ENCODE measurements around the gene CROCC. TPM values are rescaled to one million over a fixed set of nuclear protein-coding genes. Genes with fewer than 3 reads are reported as not detected.
"Not testable (repeated sequence)": the region's sequence is repeated elsewhere in the genome, so short reads cannot be mapped to it uniquely, and the experiment has no call there.

The CROCC gene
- total and polyA plus RNA-seq, 4 donors, result 10.5 to 68.7 (median 26.4) TPM

GRCh38 chr1:16895233-16895597, 26.5 kb upstream of the CROCC start:
- H3K36me3 ChIP-seq (ENCODE audit: control insufficient read depth in 1 of 2, insufficient read depth in 2 of 2, low read length in 1 of 2); H3K9me3 ChIP-seq (ENCODE audit: control insufficient read depth, low read length); H3K27me3 ChIP-seq (ENCODE audit: control insufficient read depth in 1 of 2, insufficient read depth in 2 of 2, low read length in 1 of 2); H3K4me3 ChIP-seq (ENCODE audit: low read length in 2 of 2); H3K4me1 ChIP-seq (ENCODE audit: control insufficient read depth in 1 of 2, insufficient read depth in 2 of 2, low read length in 2 of 2); H3K27ac ChIP-seq (ENCODE audit: low read depth in 1 of 2, low read length in 2 of 2); DNase-seq; ATAC-seq (ENCODE audit: low FRiP score); intact Hi-C loops (cut with DNase I): not testable (repeated sequence)
- 0 to 1% methylated on average over 5 of the region's 6 CpGs for WGBS, 2 donors

- peak within 1 kb of the TSS in 1 of 2 donors; percentile 88 for H3K27ac ChIP-seq (ENCODE audit: low read depth in 1 of 2, low read length in 2 of 2)
- ATAC-seq (ENCODE audit: low FRiP score), result peak; percentile 90
- H3K36me3 ChIP-seq (ENCODE audit: control insufficient read depth in 1 of 2, insufficient read depth in 2 of 2, low read length in 1 of 2); H3K9me3 ChIP-seq (ENCODE audit: control insufficient read depth, low read length); H3K27me3 ChIP-seq (ENCODE audit: control insufficient read depth in 1 of 2, insufficient read depth in 2 of 2, low read length in 1 of 2); H3K4me3 ChIP-seq (ENCODE audit: low read length in 2 of 2); H3K4me1 ChIP-seq (ENCODE audit: control insufficient read depth in 1 of 2, insufficient read depth in 2 of 2, low read length in 2 of 2); DNase-seq; intact Hi-C loops (cut with DNase I): not testable (repeated sequence)
- WGBS, 2 donors, result 0 to 1% methylated on average over 25 to 33 of the region's 39 CpGs
These were observed 26.0 kb upstream of the CROCC start, which contains the start of gene RNU1-2 for GRCh38 chr1:16895598-16896315. RNU1-2 (plus strand) TSS chr1:16895980.

- H3K27me3 ChIP-seq (ENCODE audit: control insufficient read depth in 1 of 2, insufficient read depth in 2 of 2, low read length in 1 of 2); H3K9me3 ChIP-seq (ENCODE audit: control insufficient read depth, low read length); H3K36me3 ChIP-seq (ENCODE audit: control insufficient read depth in 1 of 2, insufficient read depth in 2 of 2, low read length in 1 of 2); intact Hi-C loops (cut with DNase I); DNase-seq; H3K4me1 ChIP-seq (ENCODE audit: control insufficient read depth in 1 of 2, insufficient read depth in 2 of 2, low read length in 2 of 2); H3K4me3 ChIP-seq (ENCODE audit: low read length in 2 of 2); ATAC-seq (ENCODE audit: low FRiP score): not testable (repeated sequence)
- WGBS, 2 donors, result 23 to 24% methylated on average over 22 to 23 of the region's 24 CpGs
- peak overlapping the region in 1 of 2 donors; percentile 79 for H3K27ac ChIP-seq (ENCODE audit: low read depth in 1 of 2, low read length in 2 of 2)
These were observed 25.2 kb upstream of the CROCC start for GRCh38 chr1:16896316-16897055.

GRCh38 chr1:16897653-16898052, 24.1 kb upstream of the CROCC start:
- H3K27ac ChIP-seq (ENCODE audit: low read depth in 1 of 2, low read length in 2 of 2); intact Hi-C loops (cut with DNase I): not testable (repeated sequence)
- whole genome bisulfite sequencing, 2 donors, result 76 to 90% methylated on average over 1 of the region's 1 CpG

GRCh38 chr1:16898298-16898697, 23.4 kb upstream of the CROCC start:
- H3K27ac ChIP-seq (ENCODE audit: low read depth in 1 of 2, low read length in 2 of 2); intact Hi-C loops (cut with DNase I); DNase-seq; H3K9me3 ChIP-seq (ENCODE audit: control insufficient read depth, low read length); ATAC-seq (ENCODE audit: low FRiP score); H3K36me3 ChIP-seq (ENCODE audit: control insufficient read depth in 1 of 2, insufficient read depth in 2 of 2, low read length in 1 of 2); H3K4me1 ChIP-seq (ENCODE audit: control insufficient read depth in 1 of 2, insufficient read depth in 2 of 2, low read length in 2 of 2); H3K4me3 ChIP-seq (ENCODE audit: low read length in 2 of 2); H3K27me3 ChIP-seq (ENCODE audit: control insufficient read depth in 1 of 2, insufficient read depth in 2 of 2, low read length in 1 of 2): not testable (repeated sequence)

More at GRCh38 chr1:16897653-16898052, 24.1 kb upstream of the CROCC start:
- H3K27me3 ChIP-seq (ENCODE audit: control insufficient read depth in 1 of 2, insufficient read depth in 2 of 2, low read length in 1 of 2); H3K9me3 ChIP-seq (ENCODE audit: control insufficient read depth, low read length); H3K4me3 ChIP-seq (ENCODE audit: low read length in 2 of 2); ATAC-seq (ENCODE audit: low FRiP score); H3K4me1 ChIP-seq (ENCODE audit: control insufficient read depth in 1 of 2, insufficient read depth in 2 of 2, low read length in 2 of 2); DNase-seq; H3K36me3 ChIP-seq (ENCODE audit: control insufficient read depth in 1 of 2, insufficient read depth in 2 of 2, low read length in 1 of 2): not testable (repeated sequence)

- H3K4me1 ChIP-seq (ENCODE audit: control insufficient read depth in 1 of 2, insufficient read depth in 2 of 2, low read length in 2 of 2); H3K4me3 ChIP-seq (ENCODE audit: low read length in 2 of 2); H3K27ac ChIP-seq (ENCODE audit: low read depth in 1 of 2, low read length in 2 of 2); H3K36me3 ChIP-seq (ENCODE audit: control insufficient read depth in 1 of 2, insufficient read depth in 2 of 2, low read length in 1 of 2); ATAC-seq (ENCODE audit: low FRiP score); H3K27me3 ChIP-seq (ENCODE audit: control insufficient read depth in 1 of 2, insufficient read depth in 2 of 2, low read length in 1 of 2); DNase-seq; intact Hi-C loops (cut with DNase I); H3K9me3 ChIP-seq (ENCODE audit: control insufficient read depth, low read length): not testable (repeated sequence)
- 74 to 78% methylated on average over 2 of the region's 2 CpGs for whole genome bisulfite sequencing, 2 donors
These were observed 22.7 kb upstream of the CROCC start for GRCh38 chr1:16899020-16899419.

- Histone ChIP-seq H3K27me3 (ENCODE audit: control insufficient read depth in 1 of 2, insufficient read depth in 2 of 2, low read length in 1 of 2) (peaks cover 0 to 2% of the 10 kb centered on the region in 2 donors), H3K36me3 (ENCODE audit: control insufficient read depth in 1 of 2, insufficient read depth in 2 of 2, low read length in 1 of 2) (no peaks in the 10 kb centered on the region), H3K4me1 (ENCODE audit: control insufficient read depth in 1 of 2, insufficient read depth in 2 of 2, low read length in 2 of 2) (no peaks in the 10 kb centered on the region), H3K27ac (ENCODE audit: low read depth in 1 of 2, low read length in 2 of 2) (no peak overlapping the region), H3K9me3 (ENCODE audit: control insufficient read depth, low read length) (no peaks in the 10 kb centered on the region), H3K4me3 (ENCODE audit: low read length in 2 of 2) (no peak overlapping the region)
- DNase-seq (no peak), ATAC-seq (ENCODE audit: low FRiP score) (no peak)
- 79 to 93% methylated on average over 2 of the region's 2 CpGs for WGBS, 2 donors
- intact Hi-C loops (cut with DNase I), result no loop called here
These were observed 21.0 kb upstream of the CROCC start for GRCh38 chr1:16900751-16901150.

- 63 to 81% methylated on average over 2 of the region's 2 CpGs for WGBS, 2 donors
These were observed 20.4 kb upstream of the CROCC start for GRCh38 chr1:16901371-16901770.

GRCh38 chr1:16903054-16903453, 18.7 kb upstream of the CROCC start:
- no peak for ATAC-seq (ENCODE audit: low FRiP score)
- intact Hi-C loops (cut with DNase I), result no loop called here

More at GRCh38 chr1:16901371-16901770, 20.4 kb upstream of the CROCC start:
- H3K36me3 ChIP-seq (ENCODE audit: control insufficient read depth in 1 of 2, insufficient read depth in 2 of 2, low read length in 1 of 2); intact Hi-C loops (cut with DNase I); DNase-seq; H3K27me3 ChIP-seq (ENCODE audit: control insufficient read depth in 1 of 2, insufficient read depth in 2 of 2, low read length in 1 of 2); H3K4me1 ChIP-seq (ENCODE audit: control insufficient read depth in 1 of 2, insufficient read depth in 2 of 2, low read length in 2 of 2); H3K9me3 ChIP-seq (ENCODE audit: control insufficient read depth, low read length); H3K27ac ChIP-seq (ENCODE audit: low read depth in 1 of 2, low read length in 2 of 2); H3K4me3 ChIP-seq (ENCODE audit: low read length in 2 of 2); ATAC-seq (ENCODE audit: low FRiP score): not testable (repeated sequence)

More at GRCh38 chr1:16903054-16903453, 18.7 kb upstream of the CROCC start:
- DNase-seq, result no peak
- Histone ChIP-seq H3K36me3 (ENCODE audit: control insufficient read depth in 1 of 2, insufficient read depth in 2 of 2, low read length in 1 of 2) (no peaks in the 10 kb centered on the region), H3K27ac (ENCODE audit: low read depth in 1 of 2, low read length in 2 of 2) (peak overlapping the region in 1 of 2 donors; percentile 54), H3K4me1 (ENCODE audit: control insufficient read depth in 1 of 2, insufficient read depth in 2 of 2, low read length in 2 of 2) (no peaks in the 10 kb centered on the region), H3K27me3 (ENCODE audit: control insufficient read depth in 1 of 2, insufficient read depth in 2 of 2, low read length in 1 of 2) (no peaks in the 10 kb centered on the region), H3K9me3 (ENCODE audit: control insufficient read depth, low read length) (no peaks in the 10 kb centered on the region), H3K4me3 (ENCODE audit: low read length in 2 of 2) (no peak overlapping the region)
- 26 to 29% methylated on average over 2 of the region's 2 CpGs for WGBS, 2 donors
